ENCODE data around the gene PDE11A.

- TF ChIP-seq CTCF (conservative IDR thresholded peaks at IDR 0.05) = no peak
- TF ChIP-seq ZFX (IDR thresholded peaks at IDR 0.05) = no peak
Measured at GRCh38 chr2:177746358-177746757, 326.2 kb downstream of the PDE11A start.

Measured in C4-2B (cell line).